ENCODE data around the gene HSD17B13.
"Not testable (repeated sequence)": the region's sequence is repeated elsewhere in the genome, so short reads cannot be mapped to it uniquely, and the experiment has no call there.

The HSD17B13 gene

GRCh38 chr4:87316961-87317360 is 5.7 kb downstream of the HSD17B13 start:
- DNase-seq (ENCODE audit: low read depth, low spot score): no peak

- DNase-seq (ENCODE audit: low read depth, low spot score): not testable (repeated sequence)
These were observed 7.7 kb downstream of the HSD17B13 start for GRCh38 chr4:87315000-87315399.

- DNase-seq (ENCODE audit: low read depth, low spot score): no peak
These were observed 8.9 kb downstream of the HSD17B13 start for GRCh38 chr4:87313756-87314155.

GRCh38 chr4:87311684-87312083 is 11.0 kb downstream of the HSD17B13 start:
- DNase-seq (ENCODE audit: low read depth, low spot score): no peak

- no peak for DNase-seq (ENCODE audit: low read depth, low spot score)
These were observed 11.9 kb downstream of the HSD17B13 start for GRCh38 chr4:87310691-87311335.

GRCh38 chr4:87309625-87310024 is 13.1 kb downstream of the HSD17B13 start:
- no peak for DNase-seq (ENCODE audit: low read depth, low spot score)

- no peak for DNase-seq (ENCODE audit: low read depth, low spot score)
These were observed 16.6 kb downstream of the HSD17B13 start for GRCh38 chr4:87306056-87306455.

GRCh38 chr4:87305562-87305961 is 17.1 kb downstream of the HSD17B13 start:
- DNase-seq (ENCODE audit: low read depth, low spot score): no peak

- no peak for DNase-seq (ENCODE audit: low read depth, low spot score)
These were observed 17.8 kb downstream of the HSD17B13 start for GRCh38 chr4:87304745-87305432.

GRCh38 chr4:87299898-87300297 is 22.8 kb downstream of the HSD17B13 start:
- no peak for DNase-seq (ENCODE audit: low read depth, low spot score)

- DNase-seq (ENCODE audit: low read depth, low spot score): no peak
These were observed 24.3 kb downstream of the HSD17B13 start for GRCh38 chr4:87298362-87298761.

- not testable (repeated sequence) for DNase-seq (ENCODE audit: low read depth, low spot score)
These were observed 27.8 kb downstream of the HSD17B13 start for GRCh38 chr4:87294911-87295310.

GRCh38 chr4:87293889-87294288 is 28.8 kb downstream of the HSD17B13 start:
- not testable (repeated sequence) for DNase-seq (ENCODE audit: low read depth, low spot score)

GRCh38 chr4:87286970-87287369 is 35.7 kb downstream of the HSD17B13 start:
- no peak for DNase-seq (ENCODE audit: low read depth, low spot score)

- not testable (repeated sequence) for DNase-seq (ENCODE audit: low read depth, low spot score)
These were observed 38.4 kb downstream of the HSD17B13 start for GRCh38 chr4:87284268-87284667.

GRCh38 chr4:87283151-87283550 is 39.5 kb downstream of the HSD17B13 start:
- no peak for DNase-seq (ENCODE audit: low read depth, low spot score)

- DNase-seq (ENCODE audit: low read depth, low spot score): no peak
These were observed 41.1 kb downstream of the HSD17B13 start for GRCh38 chr4:87281603-87282002.

- DNase-seq (ENCODE audit: low read depth, low spot score): no peak
These were observed 44.3 kb downstream of the HSD17B13 start for GRCh38 chr4:87278335-87278794.

- DNase-seq (ENCODE audit: low read depth, low spot score): no peak
These were observed 47.4 kb downstream of the HSD17B13 start for GRCh38 chr4:87275311-87275710.

- DNase-seq (ENCODE audit: low read depth, low spot score): no peak
These were observed 47.9 kb downstream of the HSD17B13 start for GRCh38 chr4:87274803-87275202.

- DNase-seq (ENCODE audit: low read depth, low spot score): no peak
These were observed 48.4 kb downstream of the HSD17B13 start for GRCh38 chr4:87274327-87274726.

GRCh38 chr4:87270825-87271224 is 51.9 kb downstream of the HSD17B13 start:
- DNase-seq (ENCODE audit: low read depth, low spot score): no peak

GRCh38 chr4:87270144-87270543 is 52.5 kb downstream of the HSD17B13 start:
- DNase-seq (ENCODE audit: low read depth, low spot score): no peak
